WERI-Rb-1 (cell line): ENCODE measurements around the gene GARIN5B.
"Not testable (repeated sequence)": the region's sequence is repeated elsewhere in the genome, so short reads cannot be mapped to it uniquely, and the experiment has no call there.

Source experiments
- DNase-seq: peaks from one replicate; pipeline ENCODE4 v3.0.0-alpha.2; 2020
- H3K27ac ChIP-seq: fragments of 250-450 bp; sonication (Bioruptor Pico); 2 replicates; pipeline ENCODE4 v1.5.1; 2020; ENCODE audit warnings: mild to moderate bottlenecking, moderate library complexity
- H3K27me3 ChIP-seq: fragments of 250-450 bp; sonication (Bioruptor Pico); 2 replicates; pipeline ENCODE4 v1.5.1; 2021; ENCODE audit warnings: mild to moderate bottlenecking, low read depth, moderate library complexity; ENCODE audit not compliant: insufficient read depth, severe bottlenecking
- H3K36me3 ChIP-seq: fragments of 250-450 bp; sonication (Bioruptor Pico); 2 replicates; pipeline ENCODE4 v1.5.1; 2020; ENCODE audit warnings: mild to moderate bottlenecking, moderate library complexity
- H3K4me3 ChIP-seq: 2 replicates; pipeline ENCODE4 v1.5.1; 2011; ENCODE audit warnings: low read depth, mild to moderate bottlenecking, control low read depth, low read length
- H3K9me3 ChIP-seq: fragments of 250-450 bp; sonication (Bioruptor Pico); 2 replicates; pipeline ENCODE4 v1.5.1; 2021; ENCODE audit warnings: mild to moderate bottlenecking, moderate library complexity; ENCODE audit not compliant: severe bottlenecking
- TF ChIP-seq, protein P1 (sequence below): IDR thresholded peaks from 2 replicates; pipeline ENCODE4 v1.5.1; 2011; ENCODE audit warnings: low read depth, mild to moderate bottlenecking, control low read depth, inconsistent platforms, low read length

GARIN5B gene

GRCh38 chr19:55362990-55363716 lies at the start of gene GARIN5B:
Gene GARIN5B (minus strand): TSS chr19:55363260. CDS start chr19:55363066, 194 bp downstream.
- Histone ChIP-seq H3K27me3 (no peaks in the 10 kb centered on the region), H3K9me3 (no peaks in the 10 kb centered on the region), H3K36me3 (no peaks in the 10 kb centered on the region), H3K27ac (no peak within 1 kb of the TSS), H3K4me3 (no peak within 1 kb of the TSS)
- TF ChIP-seq, protein P1, sequence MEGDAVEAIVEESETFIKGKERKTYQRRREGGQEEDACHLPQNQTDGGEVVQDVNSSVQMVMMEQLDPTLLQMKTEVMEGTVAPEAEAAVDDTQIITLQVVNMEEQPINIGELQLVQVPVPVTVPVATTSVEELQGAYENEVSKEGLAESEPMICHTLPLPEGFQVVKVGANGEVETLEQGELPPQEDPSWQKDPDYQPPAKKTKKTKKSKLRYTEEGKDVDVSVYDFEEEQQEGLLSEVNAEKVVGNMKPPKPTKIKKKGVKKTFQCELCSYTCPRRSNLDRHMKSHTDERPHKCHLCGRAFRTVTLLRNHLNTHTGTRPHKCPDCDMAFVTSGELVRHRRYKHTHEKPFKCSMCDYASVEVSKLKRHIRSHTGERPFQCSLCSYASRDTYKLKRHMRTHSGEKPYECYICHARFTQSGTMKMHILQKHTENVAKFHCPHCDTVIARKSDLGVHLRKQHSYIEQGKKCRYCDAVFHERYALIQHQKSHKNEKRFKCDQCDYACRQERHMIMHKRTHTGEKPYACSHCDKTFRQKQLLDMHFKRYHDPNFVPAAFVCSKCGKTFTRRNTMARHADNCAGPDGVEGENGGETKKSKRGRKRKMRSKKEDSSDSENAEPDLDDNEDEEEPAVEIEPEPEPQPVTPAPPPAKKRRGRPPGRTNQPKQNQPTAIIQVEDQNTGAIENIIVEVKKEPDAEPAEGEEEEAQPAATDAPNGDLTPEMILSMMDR, result no peak
- no peak for DNase-seq

DNA sequence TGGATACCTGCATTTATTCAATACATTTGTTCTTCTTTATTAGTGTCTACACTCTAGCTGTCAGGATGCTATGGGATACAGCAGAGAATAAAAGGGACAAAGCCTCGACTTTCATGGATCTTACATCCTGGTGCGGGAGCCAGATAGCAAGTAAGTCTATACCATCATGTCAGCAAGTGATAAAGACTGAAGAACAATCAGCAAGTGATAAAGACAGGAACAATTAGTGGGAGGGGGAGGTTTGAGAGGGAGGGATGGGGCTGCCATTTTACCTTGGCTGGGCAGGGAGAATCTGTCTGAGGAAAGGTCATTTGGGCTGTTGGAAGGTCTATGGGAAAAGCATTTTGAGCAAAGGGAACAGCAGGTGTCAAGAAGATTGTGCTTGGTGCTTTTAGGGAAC lies 47.1 kb upstream of the GARIN5B start:
- DNase-seq, result no peak
- H3K27me3 ChIP-seq, result no peaks in the 10 kb centered on the region
- H3K4me3 ChIP-seq, result no peak overlapping the region
- TF ChIP-seq, protein P1, result no peak
- peaks cover 21% of the 10 kb centered on the region for H3K36me3 ChIP-seq
- no peak overlapping the region for H3K27ac ChIP-seq
- H3K9me3 ChIP-seq, result peaks cover 12% of the 10 kb centered on the region

DNA sequence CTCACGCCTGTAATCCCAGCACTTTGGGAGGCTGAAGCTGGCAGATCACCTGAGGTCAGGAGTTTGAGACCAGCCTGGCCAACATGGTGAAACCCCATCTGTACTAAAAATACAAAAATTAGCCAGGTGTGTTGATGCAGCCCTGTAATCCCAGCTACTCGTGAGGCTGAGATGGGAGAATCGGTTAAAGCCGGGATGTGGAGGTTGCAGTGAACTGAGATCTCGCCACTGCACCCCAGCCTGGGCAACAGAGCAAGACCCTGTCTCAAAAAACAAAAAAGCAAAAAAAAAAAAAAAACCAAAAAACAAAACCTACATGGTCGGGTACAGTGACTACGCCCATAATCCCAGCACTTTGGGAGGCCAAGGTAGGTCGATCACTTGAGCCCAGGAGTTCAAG lies 46.1 kb upstream of the GARIN5B start:
- not testable (repeated sequence) for DNase-seq, H3K27me3 ChIP-seq, H3K4me3 ChIP-seq
- Histone ChIP-seq H3K9me3 (peaks cover 12% of the 10 kb centered on the region), H3K36me3 (peaks cover 31% of the 10 kb centered on the region), H3K27ac (peak overlapping the region; percentile 100)

GRCh38 chr19:55408533-55408872 lies 45.4 kb upstream of the GARIN5B start:
- Histone ChIP-seq H3K4me3 (peak overlapping the region; percentile 4), H3K9me3 (peaks cover 12% of the 10 kb centered on the region), H3K27ac (peak overlapping the region; percentile 100)

GRCh38 chr19:55407800-55408532 lies 44.9 kb upstream of the GARIN5B start:
- TF ChIP-seq, protein P1, result no peak
- H3K36me3 ChIP-seq, result peaks cover 43% of the 10 kb centered on the region
- H3K4me3 ChIP-seq, result peak overlapping the region; percentile 94
- peaks cover 12% of the 10 kb centered on the region for H3K9me3 ChIP-seq
- H3K27ac ChIP-seq, result peak overlapping the region; percentile 100
- DNase-seq, result peak; percentile 98
- no peaks in the 10 kb centered on the region for H3K27me3 ChIP-seq

More at GRCh38 chr19:55408533-55408872, 45.4 kb upstream of the GARIN5B start:
- TF ChIP-seq, protein P1, result no peak
- no peak for DNase-seq
- Histone ChIP-seq H3K27me3 (no peaks in the 10 kb centered on the region), H3K36me3 (peaks cover 38% of the 10 kb centered on the region)

DNA sequence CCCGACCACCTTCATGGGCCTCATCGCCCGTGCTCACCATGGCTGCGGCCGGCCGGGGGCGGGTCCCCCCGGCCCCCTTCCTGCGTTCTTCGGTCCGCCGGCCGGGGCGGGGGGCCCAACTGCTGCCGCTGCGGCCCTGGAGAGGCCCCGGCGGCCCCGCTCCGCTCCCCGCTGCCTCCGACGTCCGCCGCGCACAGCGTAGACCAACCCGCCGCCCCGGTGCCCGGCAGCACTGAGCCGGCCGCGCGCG lies 44.4 kb upstream of the GARIN5B start, which contains the start of gene UBE2S:
TSS of gene UBE2S (minus strand) at position 239 of the 250 bp plus-strand sequence. CDS start at position 40, 199 bp downstream.
- peaks cover 48% of the 10 kb centered on the region for H3K36me3 ChIP-seq
- H3K27me3 ChIP-seq, DNase-seq: not testable (repeated sequence)
- H3K27ac ChIP-seq, result peak within 1 kb of the TSS; percentile 100
- H3K4me3 ChIP-seq, result peak within 1 kb of the TSS; percentile 94
- peaks cover 12% of the 10 kb centered on the region for H3K9me3 ChIP-seq
